CMK (cell line): ENCODE measurements around the gene KRTAP19-7.

Experiments
- DNase-seq: peaks from one replicate; pipeline ENCODE4 v3.0.0-alpha.2; 2010; ENCODE audit warnings: low read depth

Gene KRTAP19-7, protein sequence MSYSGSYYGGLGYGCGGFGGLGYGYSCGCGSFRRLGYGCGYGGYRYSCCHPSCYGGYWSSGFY

DNA sequence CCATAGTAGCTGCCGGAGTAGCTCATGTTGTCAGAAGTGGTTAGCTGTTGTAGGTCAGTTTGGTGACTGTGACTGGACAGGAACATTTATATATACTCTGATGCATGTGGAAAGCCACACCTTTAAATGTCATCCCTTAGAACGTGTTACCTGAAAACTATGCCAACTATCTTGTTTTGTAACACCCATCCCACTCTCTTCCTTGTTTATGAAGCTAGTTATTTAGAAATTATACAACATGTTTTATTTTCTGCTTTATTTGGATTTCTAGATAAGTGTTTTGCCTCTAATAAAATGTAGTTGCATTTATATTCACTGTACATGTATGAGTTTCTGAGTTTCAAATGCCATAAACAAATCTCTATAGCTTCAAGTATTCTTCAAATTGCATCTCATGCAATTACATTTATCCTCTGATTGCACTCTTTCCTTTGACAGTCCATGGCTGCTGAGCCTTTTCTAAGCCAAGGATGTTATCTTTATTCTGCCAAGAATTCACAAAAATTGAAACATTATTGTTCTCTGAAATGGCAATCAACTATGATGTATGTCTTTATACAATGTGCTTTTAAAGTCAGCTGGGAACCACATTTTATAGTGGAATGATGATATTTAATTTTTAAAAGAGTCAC lies at the start of gene KRTAP19-7:
Gene KRTAP19-7 (minus strand): TSS at position 51 of the 632 bp plus-strand sequence. CDS start 25 bp downstream, at position 26.
- DNase-seq = no peak

DNA sequence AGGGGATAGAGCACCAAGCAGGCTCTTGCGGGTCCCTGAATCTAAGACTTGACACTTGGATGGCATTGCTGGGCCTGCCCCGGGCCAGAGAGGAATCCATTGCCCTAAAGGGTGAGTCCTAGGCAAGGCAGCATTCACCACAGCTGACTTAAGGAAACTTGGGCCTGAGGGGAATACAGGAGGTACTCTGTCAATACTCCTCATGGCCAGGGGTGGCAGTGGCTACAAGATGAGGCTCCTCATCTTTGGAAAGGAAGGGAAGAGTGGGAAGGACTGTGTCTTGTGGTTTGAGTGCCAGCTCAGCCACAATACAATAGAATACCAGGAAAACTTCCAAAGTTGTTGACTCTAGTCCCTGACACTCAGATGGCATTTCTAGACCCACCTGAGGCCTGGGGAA lies 44.9 kb upstream of the KRTAP19-7 start:
- DNase-seq = no peak

DNA sequence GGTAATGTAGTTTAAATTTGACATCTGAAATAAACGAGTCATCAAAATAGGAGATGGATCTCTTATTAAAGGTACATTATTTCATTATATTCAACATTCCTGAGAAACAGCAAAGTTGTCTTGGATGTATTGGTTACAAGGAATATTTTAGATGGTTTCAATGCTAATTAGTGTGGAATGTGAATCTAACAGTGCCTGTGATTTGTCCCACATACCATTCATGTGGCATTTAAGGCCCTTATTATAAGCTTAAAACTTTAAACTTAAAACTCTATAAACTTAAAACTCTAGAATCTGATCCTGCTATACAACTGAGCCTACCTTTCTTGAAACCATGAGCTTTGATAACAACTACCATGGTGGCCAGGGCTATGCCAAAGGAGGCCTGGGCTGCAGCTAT lies 39.7 kb upstream of the KRTAP19-7 start, which contains the start of gene KRTAP22-1:
Gene KRTAP22-1 (plus strand): TSS at position 301 of the 400 bp plus-strand sequence.
- no peak for DNase-seq

DNA sequence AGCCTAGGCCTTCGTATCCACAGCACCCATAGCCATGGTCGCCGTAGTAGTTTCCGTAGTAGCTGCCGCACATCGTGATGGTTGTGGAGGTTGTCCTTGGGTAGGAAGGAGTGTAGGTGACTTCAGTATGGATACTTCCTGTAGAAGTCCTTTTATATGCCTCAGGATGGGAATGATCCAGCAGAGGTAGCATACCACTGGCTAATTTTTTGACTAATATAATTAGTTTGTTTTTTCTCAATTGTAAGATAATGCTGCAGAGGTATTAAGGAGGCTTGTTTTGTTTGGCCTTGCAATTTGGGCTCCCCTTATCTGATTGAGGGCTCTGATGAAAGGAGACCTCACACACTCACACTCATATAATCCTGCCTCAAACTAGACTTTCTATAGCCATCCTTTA lies 37.7 kb upstream of the KRTAP19-7 start, which contains the start of gene KRTAP6-2:
Gene KRTAP6-2 (minus strand): TSS at position 101 of the 400 bp plus-strand sequence. CDS start 28 bp downstream, at position 73.
- DNase-seq = no peak

DNA sequence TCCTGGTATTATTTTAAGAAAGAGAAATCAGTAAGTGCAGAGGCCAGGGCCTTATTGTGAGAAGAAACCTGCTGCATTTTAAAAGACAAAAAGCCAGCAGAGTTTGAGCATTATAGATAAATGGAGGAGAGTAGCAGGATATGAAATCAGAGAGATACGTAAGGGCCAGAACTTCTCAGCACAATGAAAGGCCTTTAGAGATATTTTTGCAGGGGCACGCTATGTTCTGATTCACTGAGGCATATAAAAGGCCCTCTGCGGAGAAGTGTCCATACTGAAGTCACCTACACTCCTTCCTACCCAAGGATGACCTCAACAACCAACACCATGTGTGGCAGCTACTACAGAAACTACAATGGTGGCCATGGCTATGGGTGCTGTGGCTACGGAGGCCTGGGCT lies 31.0 kb upstream of the KRTAP19-7 start, which contains the start of gene KRTAP6-3:
Gene KRTAP6-3 (plus strand): TSS at position 301 of the 400 bp plus-strand sequence. CDS start 6 bp downstream, at position 307.
- DNase-seq = no peak

DNA sequence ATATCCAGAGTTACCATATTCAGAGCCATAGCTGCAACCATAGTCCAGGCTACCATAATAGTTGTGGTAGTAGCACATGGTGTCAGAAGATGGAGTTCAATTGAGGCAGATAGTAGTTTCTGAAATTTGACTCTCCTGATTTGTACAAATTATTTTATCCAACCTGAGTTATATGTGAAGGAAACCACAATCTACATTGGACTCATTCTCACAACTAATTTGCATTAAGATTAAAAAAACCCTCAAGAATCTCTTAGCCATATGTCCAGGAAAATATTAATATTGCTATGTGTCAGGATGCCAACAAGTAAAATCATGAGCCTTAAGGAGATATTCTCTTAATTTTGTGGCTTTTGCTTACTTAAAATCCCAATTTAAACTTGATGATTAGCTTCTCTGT lies 29.2 kb upstream of the KRTAP19-7 start, which contains the start of gene KRTAP22-2:
Gene KRTAP22-2 (minus strand): TSS at position 101 of the 400 bp plus-strand sequence.
- no peak for DNase-seq

DNA sequence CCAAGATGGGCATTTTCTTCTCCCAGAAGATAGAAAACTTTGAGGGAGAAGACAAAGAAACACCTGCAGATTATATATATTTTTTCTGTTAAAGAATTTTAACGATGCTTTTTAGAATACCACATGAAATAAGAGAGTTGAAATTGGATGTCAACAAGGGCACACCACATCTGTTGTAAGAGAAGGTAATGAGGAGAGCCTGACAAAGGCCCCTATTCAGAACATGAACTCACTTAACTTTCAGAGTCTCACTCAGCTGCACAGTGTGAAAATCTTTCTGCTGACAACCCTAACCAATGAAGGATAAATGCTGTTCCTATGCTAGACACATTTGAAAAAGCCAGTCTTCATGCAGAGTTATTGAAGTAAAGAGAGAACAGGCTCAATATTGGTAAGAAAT lies 21.8 kb upstream of the KRTAP19-7 start:
- no peak for DNase-seq

DNA sequence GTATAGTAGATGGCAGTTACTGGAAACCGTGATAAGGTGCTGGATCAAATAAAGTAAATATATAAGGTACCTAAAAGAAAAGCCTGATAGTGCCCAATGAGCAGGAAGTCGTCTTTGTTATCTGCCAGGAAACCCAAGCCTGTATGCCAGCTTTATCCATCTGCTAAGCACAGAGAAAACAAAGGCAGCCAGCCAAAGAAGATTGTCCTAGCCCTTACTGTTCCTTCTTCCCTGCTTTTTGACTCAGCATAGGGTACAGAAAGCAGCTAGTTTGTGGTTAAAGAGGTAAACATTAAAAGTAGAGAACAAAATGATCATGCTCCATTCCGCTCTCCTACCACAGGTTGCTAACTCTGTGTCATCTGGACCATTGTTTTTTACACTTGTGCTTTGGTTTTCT lies 19.0 kb upstream of the KRTAP19-7 start:
- DNase-seq = no peak

DNA sequence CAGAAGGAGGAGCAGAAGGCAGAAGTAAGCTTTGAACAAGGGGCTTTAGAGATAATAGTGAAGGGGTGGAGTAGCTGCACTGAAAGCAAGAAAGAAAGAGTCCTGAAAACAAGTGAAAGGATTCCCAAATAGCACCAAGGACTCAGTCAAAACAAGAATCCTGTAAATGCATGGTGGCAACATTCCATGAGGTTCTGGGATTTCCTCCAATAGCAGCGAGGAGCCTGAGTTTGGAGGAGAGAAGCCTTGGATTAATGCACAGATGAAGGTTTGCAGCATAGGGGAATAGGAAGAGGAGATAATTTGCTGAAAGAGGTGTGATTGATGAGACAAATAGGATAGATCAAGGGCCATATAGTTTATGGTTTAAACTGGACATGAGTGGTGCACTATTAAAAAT lies 18.2 kb upstream of the KRTAP19-7 start:
- DNase-seq = no peak

DNA sequence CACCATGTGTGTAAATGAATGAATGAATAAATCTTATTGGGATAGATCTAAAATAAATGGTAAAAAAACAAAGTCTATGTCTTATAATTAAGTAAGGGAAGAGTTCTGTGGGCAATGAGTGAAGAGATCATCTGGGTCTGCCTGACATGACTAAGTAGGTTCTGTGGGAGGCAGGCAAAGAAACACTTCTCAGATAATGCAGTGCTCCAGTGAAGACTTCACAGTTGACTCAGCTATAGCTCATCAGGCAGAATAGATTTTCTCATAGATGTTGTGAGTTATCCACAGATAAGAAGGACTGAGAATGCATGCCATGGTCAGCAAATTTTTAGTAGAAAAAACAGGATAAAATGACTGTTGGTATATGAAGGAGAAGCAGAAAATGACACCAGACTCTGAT lies 16.7 kb upstream of the KRTAP19-7 start:
- no peak for DNase-seq

DNA sequence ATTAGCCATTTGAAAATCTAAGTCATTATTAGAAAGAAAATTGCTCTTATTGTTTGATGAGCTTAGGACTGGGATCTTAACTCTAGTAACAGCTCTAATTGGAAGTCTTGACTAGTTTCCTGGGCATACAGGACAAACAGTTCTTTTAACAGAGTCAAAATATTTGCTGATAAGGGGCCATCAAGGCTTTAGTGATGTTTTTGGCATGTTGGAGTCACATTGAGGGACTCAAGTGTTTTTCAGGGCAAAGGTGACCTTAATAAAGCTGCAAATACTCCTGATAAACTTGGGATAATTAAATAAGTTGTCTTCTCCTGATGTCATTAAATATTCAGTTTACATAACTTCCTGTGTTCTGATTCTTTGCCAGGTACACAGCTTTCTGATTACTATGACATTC lies 6.5 kb upstream of the KRTAP19-7 start:
- DNase-seq = no peak

DNA sequence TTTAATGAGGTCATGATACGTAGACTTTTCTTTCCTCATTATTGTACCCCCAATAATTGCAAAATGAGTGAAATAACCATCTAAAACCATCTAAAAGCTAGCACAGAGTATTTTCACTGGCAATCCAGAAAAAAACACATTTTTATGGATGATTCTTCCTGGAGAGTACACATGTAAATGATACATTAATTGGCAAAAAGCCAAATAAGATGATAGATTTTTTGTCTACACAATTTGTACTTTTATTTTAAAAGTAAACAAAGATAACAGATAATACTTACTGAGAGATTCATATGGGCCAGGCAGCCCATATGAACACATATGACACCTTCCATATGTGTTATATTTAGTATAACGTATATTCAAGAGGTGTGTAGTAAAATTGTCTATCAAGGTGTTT lies 2.5 kb upstream of the KRTAP19-7 start:
- DNase-seq = no peak

DNA sequence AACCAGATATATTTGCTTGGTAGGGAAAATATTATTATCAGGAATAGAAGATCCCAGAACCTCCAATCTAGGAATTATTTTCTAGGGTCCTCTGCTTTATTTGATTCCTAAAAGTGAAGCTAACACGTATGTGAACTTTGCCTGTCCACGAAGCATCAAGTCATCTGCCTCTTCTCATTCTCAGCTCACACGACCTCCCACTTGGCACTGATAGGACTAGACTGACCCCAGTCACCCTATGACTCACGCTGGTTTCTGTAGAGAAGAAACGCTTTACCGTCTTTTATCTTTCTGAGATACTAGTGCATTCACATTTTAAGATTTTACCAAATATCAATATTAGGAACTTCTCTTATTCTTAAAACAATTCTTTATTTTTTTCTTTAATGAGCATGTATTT lies 2.0 kb upstream of the KRTAP19-7 start:
- no peak for DNase-seq

DNA sequence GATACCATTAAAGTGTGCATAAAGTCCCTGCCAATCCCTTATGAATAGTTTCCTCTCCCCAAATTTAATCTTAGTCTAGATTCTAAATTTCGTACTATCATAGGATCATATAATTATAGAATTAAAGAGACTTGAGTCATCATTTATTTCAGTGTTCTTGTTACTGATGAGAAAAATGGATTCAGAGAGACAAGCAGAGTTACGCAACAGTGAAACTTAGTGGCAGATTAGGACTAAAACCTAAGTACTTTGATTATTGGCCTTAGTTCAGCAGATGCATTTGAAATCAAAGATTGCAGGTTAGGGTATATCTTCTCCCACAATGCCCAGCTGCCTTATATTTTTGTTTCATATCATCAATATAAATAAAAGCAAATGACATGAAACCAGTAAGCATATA lies 843 bp upstream of the KRTAP19-7 start:
- DNase-seq = no peak

DNA sequence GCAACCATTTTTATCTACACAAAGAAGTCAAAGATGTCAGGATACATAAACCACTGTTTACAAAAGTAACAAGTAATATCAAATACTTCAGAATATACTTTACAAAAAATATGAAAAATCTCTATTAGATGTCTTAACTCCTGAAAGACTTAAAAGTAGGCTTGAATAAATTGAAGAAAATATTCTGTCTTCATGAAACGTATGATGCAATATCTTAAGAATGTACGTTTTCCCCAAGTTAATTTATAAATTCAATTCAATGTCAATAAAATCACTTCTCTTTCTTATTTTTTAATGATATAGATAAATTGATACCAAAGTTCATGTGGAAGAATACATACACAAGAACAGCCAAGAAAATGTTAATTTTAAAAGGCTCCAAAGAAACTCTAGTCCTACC lies 6.0 kb downstream of the KRTAP19-7 start:
- no peak for DNase-seq

DNA sequence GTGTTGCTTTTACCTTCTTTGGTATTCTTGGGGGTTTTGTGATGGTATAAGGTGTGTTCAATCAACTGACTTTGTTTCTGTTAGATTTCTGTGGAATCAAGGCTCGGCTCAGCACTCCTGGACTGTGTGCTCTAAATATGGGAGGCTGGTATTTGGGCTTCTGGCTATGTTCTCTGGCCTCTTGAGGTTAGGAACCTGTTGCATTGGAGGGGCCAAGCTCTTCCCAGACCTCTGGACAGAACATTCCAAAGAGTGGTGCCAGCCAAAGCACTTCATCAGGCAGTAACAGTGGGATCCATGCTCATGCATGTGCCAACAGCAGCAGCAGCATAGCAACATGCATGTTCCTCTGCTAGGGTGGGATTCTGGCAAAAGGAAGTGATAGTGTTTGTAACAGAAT lies 8.3 kb downstream of the KRTAP19-7 start:
- DNase-seq = no peak

DNA sequence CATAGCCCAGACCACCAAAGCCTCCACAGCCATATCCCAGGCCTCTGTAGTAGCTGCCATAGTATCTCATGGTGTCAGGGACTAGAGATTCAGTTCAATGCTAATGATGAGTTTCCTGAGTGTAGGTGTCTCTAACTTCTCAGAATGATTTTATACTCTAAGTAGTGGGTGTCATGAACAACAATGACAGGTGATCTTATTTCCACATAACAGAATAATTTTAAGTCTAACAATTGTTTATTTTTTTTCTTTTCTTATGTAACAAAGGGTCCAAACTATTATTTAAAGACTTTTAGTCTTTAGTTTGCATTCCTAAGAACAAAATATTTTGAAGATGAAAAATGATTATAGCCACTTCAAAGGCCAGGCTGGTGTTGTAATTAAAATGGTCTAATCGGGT lies 19.4 kb downstream of the KRTAP19-7 start, which contains the start of gene KRTAP19-6:
Gene KRTAP19-6 (minus strand): TSS at position 101 of the 400 bp plus-strand sequence. CDS start 31 bp downstream, at position 70.
- DNase-seq = no peak

DNA sequence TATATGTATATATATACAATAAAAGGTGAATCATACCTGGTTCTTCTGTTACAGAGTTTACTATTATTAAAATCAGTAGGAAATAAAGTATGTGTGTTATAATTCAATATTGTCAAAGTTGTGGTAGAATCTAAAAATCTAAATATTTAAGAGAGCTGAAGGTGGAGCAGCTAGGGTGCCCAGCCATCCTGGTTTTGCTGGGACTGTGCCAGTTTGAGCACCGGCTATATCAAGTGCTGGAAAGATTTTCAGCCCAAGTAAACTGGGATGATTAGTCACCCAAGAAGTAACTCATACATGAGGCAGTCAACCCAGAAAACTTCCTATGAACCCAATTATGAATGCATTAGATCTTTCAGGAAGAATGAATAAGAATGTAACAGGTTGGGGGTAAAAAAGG lies 42.2 kb downstream of the KRTAP19-7 start:
- no peak for DNase-seq

DNA sequence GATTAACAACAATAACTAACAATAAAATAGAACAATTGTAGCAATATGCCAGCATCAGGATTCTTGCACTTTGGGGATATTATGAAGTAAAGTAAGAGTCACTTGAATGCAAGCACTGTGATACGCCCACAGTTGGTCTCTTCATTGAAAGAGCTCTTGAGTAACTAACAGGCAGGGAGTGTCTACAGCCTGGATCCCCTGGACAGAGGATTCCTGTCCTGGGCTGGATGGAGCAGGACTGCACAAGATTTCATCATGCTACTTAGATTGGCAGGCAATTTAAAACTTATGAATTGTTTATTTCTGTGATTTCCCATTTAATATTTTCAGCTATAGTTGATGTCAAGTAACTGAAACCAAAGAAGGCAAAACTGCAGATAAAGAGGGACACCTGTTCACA lies 45.4 kb downstream of the KRTAP19-7 start:
- no peak for DNase-seq
